RWPE2 (cell line): ENCODE measurements around the gene RAC3.

Source experiments
- ATAC-seq: fragments of 200-7000 bp; cut with Tn5 transposase; 3 replicates; pipeline ENCODE4 v1.9.1; 2021; ENCODE audit warnings: low read depth
- DNase-seq: peaks from one replicate; pipeline ENCODE4 v3.0.0-alpha.2; 2020; ENCODE audit warnings: low spot score
- H3K27ac ChIP-seq: fragments of 450-650 bp; 2 replicates; pipeline ENCODE4 v1.5.1; 2017; ENCODE audit warnings: mild to moderate bottlenecking; ENCODE audit not compliant: poor library complexity, severe bottlenecking
- H3K27me3 ChIP-seq: fragments of 250-450 bp; sonication (Bioruptor Pico); 2 replicates; pipeline ENCODE4 v1.5.1; 2021; ENCODE audit warnings: mild to moderate bottlenecking, moderate library complexity; ENCODE audit not compliant: insufficient read depth, poor library complexity, severe bottlenecking
- H3K36me3 ChIP-seq: fragments of 250-450 bp; sonication (Bioruptor Pico); 2 replicates; pipeline ENCODE4 v1.5.1; 2020; ENCODE audit warnings: low read depth, mild to moderate bottlenecking, moderate library complexity
- H3K4me1 ChIP-seq: fragments of 250-450 bp; sonication (Bioruptor Pico); 2 replicates; pipeline ENCODE4 v1.5.1; 2021; ENCODE audit warnings: mild to moderate bottlenecking, moderate library complexity; ENCODE audit not compliant: insufficient read depth, poor library complexity, severe bottlenecking
- H3K4me3 ChIP-seq: fragments of 250-450 bp; sonication (Bioruptor Pico); 2 replicates; pipeline ENCODE4 v1.5.1; 2021; ENCODE audit warnings: mild to moderate bottlenecking, moderate library complexity; ENCODE audit not compliant: severe bottlenecking
- H3K9me3 ChIP-seq: fragments of 250-450 bp; sonication (Bioruptor Pico); 2 replicates; pipeline ENCODE4 v1.5.1; 2021; ENCODE audit warnings: mild to moderate bottlenecking, moderate library complexity; ENCODE audit not compliant: severe bottlenecking
- CTCF ChIP-seq: fragments of 450-650 bp; IDR thresholded peaks from one replicate; pipeline ENCODE4 v1.5.1; 2017; ENCODE audit warnings: mild to moderate bottlenecking, moderate library complexity; ENCODE audit not compliant: poor library complexity, severe bottlenecking

RAC3 gene

GRCh38 chr17:82031303-82031884 is at the start of gene RAC3:
RAC3 (plus strand) TSS chr17:82031678; CDS start chr17:82031762, 84 bp downstream.
- Histone ChIP-seq H3K27me3 (no peaks in the 10 kb centered on the region), H3K4me3 (peak within 1 kb of the TSS; percentile 46), H3K9me3 (no peaks in the 10 kb centered on the region), H3K4me1 (no peaks in the 10 kb centered on the region), H3K36me3 (peaks cover 15% of the 10 kb centered on the region), H3K27ac (peak within 1 kb of the TSS; percentile 52)
- DNase-seq, result no peak
- ATAC-seq, result peak; percentile 11
- TF ChIP-seq CTCF, result no peak

- Histone ChIP-seq H3K4me3 (no peak overlapping the region), H3K9me3 (no peaks in the 10 kb centered on the region), H3K36me3 (peaks cover 24% of the 10 kb centered on the region), H3K27ac (no peak overlapping the region), H3K4me1 (no peaks in the 10 kb centered on the region), H3K27me3 (no peaks in the 10 kb centered on the region)
- ATAC-seq, result no peak
- no peak for DNase-seq
- TF ChIP-seq CTCF, result no peak
Observed at GRCh38 chr17:81983011-81983638, 48.4 kb upstream of the RAC3 start.

GRCh38 chr17:81983639-81984373 is 47.7 kb upstream of the RAC3 start:
- no peak for DNase-seq
- no peaks in the 10 kb centered on the region for H3K4me1 ChIP-seq
- no peak overlapping the region for H3K4me3 ChIP-seq
- TF ChIP-seq CTCF, result no peak
- ATAC-seq, result no peak
- H3K27me3 ChIP-seq, result no peaks in the 10 kb centered on the region
- no peaks in the 10 kb centered on the region for H3K9me3 ChIP-seq
- H3K36me3 ChIP-seq, result peaks cover 24% of the 10 kb centered on the region
- no peak overlapping the region for H3K27ac ChIP-seq

GRCh38 chr17:81984773-81985410 is 46.6 kb upstream of the RAC3 start:
- DNase-seq, result no peak
- Histone ChIP-seq H3K36me3 (peaks cover 19% of the 10 kb centered on the region), H3K9me3 (no peaks in the 10 kb centered on the region), H3K4me3 (no peak overlapping the region), H3K27ac (no peak overlapping the region), H3K4me1 (no peaks in the 10 kb centered on the region), H3K27me3 (no peaks in the 10 kb centered on the region)
- no peak for ATAC-seq
- no peak for TF ChIP-seq CTCF
